HG02623 (cell line): Measurements from ENCODE around the gene MOCS3.

Experiments
- ATAC-seq: cut with Tn5 transposase; IDR thresholded peaks from one replicate; pipeline ENCODE4 v1.9.1; 2021; ENCODE audit warnings: moderate library complexity; ENCODE audit not compliant: unreplicated experiment

The MOCS3 gene

DNA sequence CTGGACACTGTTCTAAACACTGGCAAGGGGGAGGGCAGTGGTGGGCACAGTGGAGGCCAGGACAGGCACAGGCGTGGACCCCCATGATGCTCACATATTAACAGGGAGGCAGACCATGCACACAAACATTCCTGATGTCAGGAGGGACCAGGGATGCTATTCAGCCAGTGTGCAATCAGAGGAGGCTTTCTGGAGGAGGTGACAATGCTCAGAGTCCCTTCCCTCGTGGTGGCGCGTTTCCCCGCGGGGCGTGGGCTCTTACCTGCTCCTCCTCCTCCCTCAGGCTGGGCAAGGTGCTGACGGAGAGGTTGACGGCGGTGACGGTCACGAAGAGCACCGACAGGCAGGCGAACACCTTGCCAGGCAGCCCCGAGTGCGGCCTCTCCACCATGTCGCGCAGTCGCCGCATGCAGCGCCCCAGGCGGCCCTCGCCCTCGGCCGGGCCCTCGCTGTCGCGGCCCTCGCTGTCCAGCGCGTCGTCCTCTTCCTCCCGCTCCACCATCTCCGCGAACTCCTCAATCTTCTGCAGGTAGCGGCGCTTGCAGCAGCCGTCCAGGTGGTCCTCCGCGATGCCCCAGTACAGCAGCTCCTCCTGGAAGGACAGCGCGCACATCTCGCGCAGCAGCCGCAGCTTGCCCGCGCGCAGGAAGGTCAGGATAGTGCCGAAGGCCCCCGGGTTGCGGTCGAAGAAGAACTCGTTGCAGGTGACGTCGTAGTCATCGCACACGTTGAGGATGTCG is 50.9 kb downstream of the MOCS3 start:
- ATAC-seq = no peak

DNA sequence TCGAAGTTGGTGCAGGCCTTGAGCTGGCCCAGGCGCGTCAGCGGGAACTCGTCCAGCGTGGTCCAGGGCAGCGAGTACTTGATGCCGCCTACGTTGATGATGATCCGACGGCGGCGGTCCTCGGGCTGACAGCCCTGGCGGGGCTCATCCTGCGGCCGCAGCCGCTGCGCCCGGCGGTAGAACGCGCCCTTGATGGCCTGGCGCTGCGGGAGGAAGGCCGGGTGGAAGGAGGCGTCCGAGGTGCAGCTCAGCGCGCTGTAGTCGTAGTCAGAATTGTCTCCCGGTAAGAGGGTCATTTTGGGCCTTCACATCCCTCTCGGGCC is 51.4 kb downstream of the MOCS3 start:
- ATAC-seq = no peak

DNA sequence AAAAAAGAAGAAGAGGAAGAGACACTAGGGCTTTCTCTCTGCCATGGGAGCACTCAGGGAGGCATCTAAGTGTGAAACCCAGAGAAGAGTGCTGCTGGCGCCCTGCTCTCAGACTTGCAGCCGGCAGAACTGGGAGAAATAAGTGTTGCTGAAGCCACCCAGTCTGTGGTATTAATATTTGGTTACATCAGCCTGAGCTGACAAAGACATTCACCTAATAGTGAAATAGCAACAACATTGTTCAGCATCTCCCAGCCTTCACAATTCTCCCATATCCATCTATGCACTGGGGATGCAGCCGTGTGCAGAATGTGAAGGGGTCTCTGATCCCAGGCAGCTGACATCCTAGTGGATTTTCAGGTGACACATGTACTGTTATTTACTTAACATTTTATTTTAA is 52.3 kb downstream of the MOCS3 start:
- no peak for ATAC-seq

DNA sequence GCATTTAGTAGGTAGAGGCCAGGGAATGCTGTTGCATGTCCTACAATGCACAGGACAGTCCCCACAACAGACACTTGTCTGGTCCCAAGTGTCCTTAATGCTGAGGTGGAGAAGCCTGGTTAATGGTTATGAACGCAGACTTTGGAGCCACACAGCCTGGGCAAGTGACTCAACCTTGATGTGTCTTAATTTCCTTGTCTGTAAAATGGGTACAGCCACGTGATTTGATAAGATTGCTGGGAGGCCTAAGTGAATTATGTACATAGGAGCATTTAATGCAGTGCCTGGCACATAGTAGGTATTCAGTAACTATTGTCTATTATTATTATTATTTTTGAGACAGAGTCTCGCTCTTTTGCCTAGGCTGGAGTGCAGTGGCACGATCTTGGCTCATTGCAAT is 52.9 kb downstream of the MOCS3 start:
- no peak for ATAC-seq

DNA sequence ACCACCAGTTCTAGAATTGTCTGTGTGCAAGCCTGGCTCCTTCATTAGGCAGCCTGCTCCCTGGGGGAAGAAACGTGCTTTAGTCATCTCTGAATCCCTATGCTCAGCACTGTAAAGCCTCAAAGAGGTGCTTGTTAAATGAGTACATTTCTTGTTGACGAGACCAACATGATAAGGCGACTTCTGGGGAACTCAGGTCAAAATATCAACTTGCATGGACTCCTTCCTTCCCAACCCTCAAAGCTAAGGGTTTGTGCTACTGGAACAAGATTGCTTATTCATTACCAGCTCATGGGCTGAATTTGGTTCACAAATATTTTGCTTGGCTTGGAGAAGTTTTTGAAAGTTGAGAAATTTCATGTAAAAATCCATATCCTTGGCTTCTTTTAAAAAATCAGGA is 53.7 kb downstream of the MOCS3 start:
- no peak for ATAC-seq
